T-helper 17 cell (primary cell): ENCODE measurements around the gene BIRC7. TPM values are rescaled to one million over a fixed set of nuclear protein-coding genes. Genes with fewer than 3 reads are reported as not detected.

Experiments
- ATAC-seq: fragments of 150-1000 bp; cut with Tn5 transposase; 2 replicates; pipeline ENCODE4 v1.10.0; 2021; ENCODE audit warnings: mild to moderate bottlenecking, moderate library complexity
- DNase-seq, 3 donors: peaks; one replicate each; pipeline versions ENCODE4 v3.0.0 to v3.0.0-alpha.2; 2020 to 2021
- H3K9me3 ChIP-seq: one replicate; pipeline ENCODE4 v1.7.0; 2013; ENCODE audit warnings: low read length, mild to moderate bottlenecking; ENCODE audit not compliant: control insufficient read depth, poor library complexity, severe bottlenecking
- H3K27ac Mint-ChIP-seq: one replicate; pipeline ENCODE4 v1.8.0; 2022; ENCODE audit warnings: mild to moderate bottlenecking, moderate library complexity, mixed read lengths
- H3K27me3 Mint-ChIP-seq: one replicate; pipeline ENCODE4 v1.8.0; 2022; ENCODE audit warnings: mixed read lengths
- H3K36me3 Mint-ChIP-seq: one replicate; pipeline ENCODE4 v1.8.0; 2022; ENCODE audit warnings: low read depth, mixed read lengths
- H3K4me1 Mint-ChIP-seq: one replicate; pipeline ENCODE4 v1.8.0; 2022; ENCODE audit warnings: mild to moderate bottlenecking, mixed read lengths
- H3K4me3 Mint-ChIP-seq: one replicate; pipeline ENCODE4 v1.8.0; 2022; ENCODE audit warnings: mild to moderate bottlenecking, moderate library complexity, mixed read lengths
- total RNA-seq, 4 donors: library from RNA in 2 of 4; stranded (reverse) in 2 of 4; gene quantifications; one replicate each; pipeline ENCODE4 v1.2.3 and lab custom pipeline; 2022 to 2026

BIRC7 gene
- total RNA-seq, 2 donors from 2014 or later = not detected

- Mint-ChIP-seq H3K36me3 (no peaks in the 10 kb centered on the region), H3K27ac (no peak overlapping the region), H3K4me1 (peaks cover 3% of the 10 kb centered on the region), H3K4me3 (no peak overlapping the region), H3K27me3 (peaks cover 13% of the 10 kb centered on the region)
- no peaks in the 10 kb centered on the region for H3K9me3 ChIP-seq
- ATAC-seq = no peak
- DNase-seq = no peak
These were observed 11.9 kb upstream of the BIRC7 start for GRCh38 chr20:63223826-63224207.

- H3K27ac Mint-ChIP-seq = no peak overlapping the region
- no peaks in the 10 kb centered on the region for H3K9me3 ChIP-seq
- peaks cover 3% of the 10 kb centered on the region for H3K4me1 Mint-ChIP-seq
- DNase-seq (no peak), ATAC-seq (no peak)
- no peaks in the 10 kb centered on the region for H3K36me3 Mint-ChIP-seq
- H3K27me3 Mint-ChIP-seq = peaks cover 20% of the 10 kb centered on the region
- H3K4me3 Mint-ChIP-seq = no peak overlapping the region
These were observed 11.2 kb upstream of the BIRC7 start for GRCh38 chr20:63224412-63225081.

- Mint-ChIP-seq H3K27ac (no peak overlapping the region), H3K4me3 (no peak overlapping the region), H3K4me1 (peaks cover 3% of the 10 kb centered on the region)
These were observed 10.6 kb upstream of the BIRC7 start for GRCh38 chr20:63225082-63225454.

GRCh38 chr20:63226042-63226943, 9.4 kb upstream of the BIRC7 start:
- H3K4me1 Mint-ChIP-seq = peaks cover 3% of the 10 kb centered on the region
- ATAC-seq (no peak), DNase-seq (no peak)
- no peaks in the 10 kb centered on the region for H3K36me3 Mint-ChIP-seq
- H3K27me3 Mint-ChIP-seq = peaks cover 29% of the 10 kb centered on the region
- H3K4me3 Mint-ChIP-seq = no peak overlapping the region
- H3K9me3 ChIP-seq = no peaks in the 10 kb centered on the region
- no peak overlapping the region for H3K27ac Mint-ChIP-seq

More at GRCh38 chr20:63225082-63225454, 10.6 kb upstream of the BIRC7 start:
- Mint-ChIP-seq H3K36me3 (no peaks in the 10 kb centered on the region), H3K27me3 (peaks cover 24% of the 10 kb centered on the region)
- DNase-seq (no peak), ATAC-seq (no peak)
- no peaks in the 10 kb centered on the region for H3K9me3 ChIP-seq

GRCh38 chr20:63227260-63227659, 8.4 kb upstream of the BIRC7 start:
- Mint-ChIP-seq H3K4me3 (no peak overlapping the region), H3K4me1 (peaks cover 3% of the 10 kb centered on the region), H3K27me3 (peaks cover 38% of the 10 kb centered on the region), H3K27ac (no peak overlapping the region), H3K36me3 (no peaks in the 10 kb centered on the region)
- DNase-seq (no peak), ATAC-seq (no peak)
- H3K9me3 ChIP-seq = no peaks in the 10 kb centered on the region

- peaks cover 48% of the 10 kb centered on the region for H3K27me3 Mint-ChIP-seq
These were observed 6.9 kb upstream of the BIRC7 start for GRCh38 chr20:63228806-63229205.

GRCh38 chr20:63230800-63231268, 4.9 kb upstream of the BIRC7 start:
- Mint-ChIP-seq H3K27me3 (peaks cover 48% of the 10 kb centered on the region), H3K36me3 (no peaks in the 10 kb centered on the region), H3K27ac (no peak overlapping the region), H3K4me3 (no peak overlapping the region), H3K4me1 (no peaks in the 10 kb centered on the region)
- no peaks in the 10 kb centered on the region for H3K9me3 ChIP-seq
- ATAC-seq (no peak), DNase-seq (no peak)

More at GRCh38 chr20:63228806-63229205, 6.9 kb upstream of the BIRC7 start:
- ATAC-seq (no peak), DNase-seq (no peak)
- no peaks in the 10 kb centered on the region for H3K36me3 Mint-ChIP-seq
- no peaks in the 10 kb centered on the region for H3K4me1 Mint-ChIP-seq
- H3K9me3 ChIP-seq = no peaks in the 10 kb centered on the region
- no peak overlapping the region for H3K27ac Mint-ChIP-seq
- no peak overlapping the region for H3K4me3 Mint-ChIP-seq

GRCh38 chr20:63232235-63233060, 3.3 kb upstream of the BIRC7 start:
- Mint-ChIP-seq H3K4me1 (no peaks in the 10 kb centered on the region), H3K27me3 (peaks cover 48% of the 10 kb centered on the region), H3K4me3 (no peak overlapping the region), H3K36me3 (no peaks in the 10 kb centered on the region), H3K27ac (no peak overlapping the region)
- no peaks in the 10 kb centered on the region for H3K9me3 ChIP-seq
- DNase-seq = no peak
- ATAC-seq = no peak

GRCh38 chr20:63233061-63233344, 2.7 kb upstream of the BIRC7 start:
- ATAC-seq (no peak), DNase-seq (no peak)
- Mint-ChIP-seq H3K36me3 (no peaks in the 10 kb centered on the region), H3K27me3 (peaks cover 48% of the 10 kb centered on the region), H3K4me1 (no peaks in the 10 kb centered on the region), H3K4me3 (no peak overlapping the region), H3K27ac (no peak overlapping the region)
- H3K9me3 ChIP-seq = no peaks in the 10 kb centered on the region

GRCh38 chr20:63233924-63234323, 1.8 kb upstream of the BIRC7 start:
- no peaks in the 10 kb centered on the region for H3K4me1 Mint-ChIP-seq
- H3K36me3 Mint-ChIP-seq = no peaks in the 10 kb centered on the region
- no peaks in the 10 kb centered on the region for H3K9me3 ChIP-seq
- no peak overlapping the region for H3K27ac Mint-ChIP-seq
- H3K4me3 Mint-ChIP-seq = no peak overlapping the region
- no peak for ATAC-seq
- H3K27me3 Mint-ChIP-seq = peaks cover 43% of the 10 kb centered on the region
- no peak for DNase-seq

GRCh38 chr20:63234693-63235398, 859 bp upstream of the BIRC7 start:
- peaks cover 34% of the 10 kb centered on the region for H3K27me3 Mint-ChIP-seq
- no peaks in the 10 kb centered on the region for H3K36me3 Mint-ChIP-seq
- no peaks in the 10 kb centered on the region for H3K9me3 ChIP-seq
- H3K4me1 Mint-ChIP-seq = no peaks in the 10 kb centered on the region
- ATAC-seq (peak; percentile 61), DNase-seq (no peak)
- peak overlapping the region; percentile 31 for H3K4me3 Mint-ChIP-seq
- H3K27ac Mint-ChIP-seq = no peak overlapping the region

GRCh38 chr20:63236116-63236837, 572 bp downstream of the BIRC7 start:
- H3K27me3 Mint-ChIP-seq = peaks cover 19% of the 10 kb centered on the region
- H3K27ac Mint-ChIP-seq = no peak overlapping the region
- no peaks in the 10 kb centered on the region for H3K9me3 ChIP-seq
- H3K36me3 Mint-ChIP-seq = no peaks in the 10 kb centered on the region
- ATAC-seq (no peak), DNase-seq (no peak)
- no peaks in the 10 kb centered on the region for H3K4me1 Mint-ChIP-seq
- H3K4me3 Mint-ChIP-seq = no peak overlapping the region
